HG03066 (cell line): ENCODE data around the gene CSN3.
"Not testable (repeated sequence)": the region's sequence is repeated elsewhere in the genome, so short reads cannot be mapped to it uniquely, and the experiment has no call there.

ENCODE experiments used
- ATAC-seq: cut with Tn5 transposase; IDR thresholded peaks from one replicate; pipeline ENCODE4 v1.9.1; 2021; ENCODE audit warnings: low read depth; ENCODE audit not compliant: unreplicated experiment

Gene CSN3

GRCh38 chr4:70242297-70242696, at the start of gene CSN3:
TSS of gene CSN3 (plus strand) at chr4:70242597. CDS start at chr4:70244820, 2,223 bp downstream.
- ATAC-seq, result not testable (repeated sequence)

- no peak for ATAC-seq
Observed at GRCh38 chr4:70192895-70193294, 49.5 kb upstream of the CSN3 start.

- no peak for ATAC-seq
Observed at GRCh38 chr4:70195425-70195824, 47.0 kb upstream of the CSN3 start, which contains the start of gene ODAM. TSS of gene ODAM (plus strand) at chr4:70195725. CDS start at chr4:70196544, 819 bp downstream.

- ATAC-seq, result no peak
Observed at GRCh38 chr4:70196857-70197256, 45.5 kb upstream of the CSN3 start.

GRCh38 chr4:70197842-70198241, 44.6 kb upstream of the CSN3 start:
- ATAC-seq, result no peak

GRCh38 chr4:70203601-70204000, 38.8 kb upstream of the CSN3 start:
- ATAC-seq, result no peak

- ATAC-seq, result not testable (repeated sequence)
Observed at GRCh38 chr4:70212752-70213151, 29.6 kb upstream of the CSN3 start.

- not testable (repeated sequence) for ATAC-seq
Observed at GRCh38 chr4:70216109-70216508, 26.3 kb upstream of the CSN3 start.

- ATAC-seq, result not testable (repeated sequence)
Observed at GRCh38 chr4:70216550-70216949, 25.8 kb upstream of the CSN3 start.

- not testable (repeated sequence) for ATAC-seq
Observed at GRCh38 chr4:70221389-70221788, 21.0 kb upstream of the CSN3 start.

- not testable (repeated sequence) for ATAC-seq
Observed at GRCh38 chr4:70221818-70222217, 20.6 kb upstream of the CSN3 start.

- ATAC-seq, result no peak
Observed at GRCh38 chr4:70225824-70226223, 16.6 kb upstream of the CSN3 start, which contains the start of gene FDCSP. TSS of gene FDCSP (plus strand) at chr4:70226124. CDS start at chr4:70231195, 5,071 bp downstream.

- ATAC-seq, result no peak
Observed at GRCh38 chr4:70236125-70236524, 6.3 kb upstream of the CSN3 start.

- ATAC-seq, result no peak
Observed at GRCh38 chr4:70239131-70239883, 3.1 kb upstream of the CSN3 start.

GRCh38 chr4:70239884-70240591, 2.4 kb upstream of the CSN3 start:
- no peak for ATAC-seq

- no peak for ATAC-seq
Observed at GRCh38 chr4:70243091-70243490, 694 bp downstream of the CSN3 start.

- no peak for ATAC-seq
Observed at GRCh38 chr4:70251250-70251944, 9.0 kb downstream of the CSN3 start.

GRCh38 chr4:70251945-70252277, 9.5 kb downstream of the CSN3 start:
- no peak for ATAC-seq

- no peak for ATAC-seq
Observed at GRCh38 chr4:70269674-70270073, 27.3 kb downstream of the CSN3 start.

GRCh38 chr4:70277121-70277520, 34.7 kb downstream of the CSN3 start:
- ATAC-seq, result no peak

- ATAC-seq, result no peak
Observed at GRCh38 chr4:70280567-70280966, 38.2 kb downstream of the CSN3 start.
